SK-N-SH treated with all-trans-retinoic acid at 6 μM for 48 hours (cell line): Measurements from ENCODE around the gene SSTR5.

Experiments
- ATAC-seq: fragments of 200-7000 bp; cut with Tn5 transposase; 3 replicates; pipeline ENCODE4 v1.9.1; 2020; ENCODE audit warnings: mild to moderate bottlenecking, moderate library complexity
- ARNTL ChIP-seq: fragments of 450-650 bp; formaldehyde crosslinking; IDR thresholded peaks from 2 replicates; pipeline ENCODE4 v1.5.0; 2020; ENCODE audit warnings: low read depth, mild to moderate bottlenecking, moderate library complexity, borderline replicate concordance
- BACH2 ChIP-seq: fragments of 250-450 bp; sonication (Bioruptor Pico); IDR thresholded peaks from 2 replicates; pipeline ENCODE4 v1.9.0; 2021; ENCODE audit warnings: mild to moderate bottlenecking, borderline replicate concordance
- CREB5 ChIP-seq: fragments of 250-450 bp; sonication (Bioruptor Pico); IDR thresholded peaks from 2 replicates; pipeline ENCODE4 v1.5.1; 2020; ENCODE audit warnings: low read depth, mild to moderate bottlenecking, moderate library complexity
- CSRNP3 ChIP-seq: fragments of 250-450 bp; sonication (Bioruptor Pico); IDR thresholded peaks from 2 replicates; pipeline ENCODE4 v1.5.1; 2021; ENCODE audit warnings: mild to moderate bottlenecking, moderate library complexity
- ESRRG ChIP-seq: fragments of 250-450 bp; sonication (Bioruptor Pico); IDR thresholded peaks from 2 replicates; pipeline ENCODE4 v1.6.1; 2021; ENCODE audit warnings: mild to moderate bottlenecking
- GLIS3 ChIP-seq: fragments of 250-450 bp; sonication (Bioruptor Pico); IDR thresholded peaks from 2 replicates; pipeline ENCODE4 v1.5.0; 2020; ENCODE audit warnings: mild to moderate bottlenecking, moderate library complexity
- ISL1 ChIP-seq: fragments of 250-450 bp; sonication (Bioruptor Pico); IDR thresholded peaks from 2 replicates; pipeline ENCODE4 v2.1.2; 2022; ENCODE audit warnings: mild to moderate bottlenecking, moderate library complexity
- OSR1 ChIP-seq: fragments of 250-450 bp; sonication (Bioruptor Pico); IDR thresholded peaks from 2 replicates; pipeline ENCODE4 v1.8.0; 2022; ENCODE audit warnings: moderate library complexity, mild to moderate bottlenecking, inconsistent platforms
- PATZ1 ChIP-seq: fragments of 250-450 bp; sonication (Bioruptor Pico); IDR thresholded peaks from 2 replicates; pipeline ENCODE4 v1.8.0; 2020; ENCODE audit warnings: mild to moderate bottlenecking, moderate library complexity, borderline replicate concordance
- POU6F1 ChIP-seq: fragments of 250-450 bp; sonication (Bioruptor Pico); IDR thresholded peaks from 2 replicates; pipeline ENCODE4 v1.8.0; 2021; ENCODE audit warnings: low read depth, mild to moderate bottlenecking, moderate library complexity, borderline replicate concordance
- PPARA ChIP-seq: fragments of 250-450 bp; sonication (Bioruptor Pico); IDR thresholded peaks from 2 replicates; pipeline ENCODE4 v1.5.0; 2020; ENCODE audit warnings: mild to moderate bottlenecking, borderline replicate concordance
- RARB ChIP-seq: fragments of 250-450 bp; sonication (Bioruptor Pico); IDR thresholded peaks from 2 replicates; pipeline ENCODE4 v1.8.0; 2021; ENCODE audit warnings: mild to moderate bottlenecking, moderate library complexity
- SNAI2 ChIP-seq: fragments of 250-450 bp; sonication (Bioruptor Pico); IDR thresholded peaks from 2 replicates; pipeline ENCODE4 v1.5.0; 2020; ENCODE audit warnings: mild to moderate bottlenecking, moderate library complexity
- TCF4 ChIP-seq: fragments of 250-450 bp; sonication (Bioruptor Pico); IDR thresholded peaks from 2 replicates; pipeline ENCODE4 v1.8.0; 2021; ENCODE audit warnings: mild to moderate bottlenecking, moderate library complexity, borderline replicate concordance
- TSHZ2 ChIP-seq: fragments of 250-450 bp; sonication (Bioruptor Pico); IDR thresholded peaks from 2 replicates; pipeline ENCODE4 v1.5.0; 2020; ENCODE audit warnings: mild to moderate bottlenecking, moderate library complexity
- ZC3H10 ChIP-seq: fragments of 250-450 bp; sonication (Bioruptor Pico); IDR thresholded peaks from 2 replicates; pipeline ENCODE4 v1.5.1; 2021; ENCODE audit warnings: mild to moderate bottlenecking, moderate library complexity
- ZFP30 ChIP-seq: fragments of 450-650 bp; formaldehyde crosslinking; IDR thresholded peaks from 2 replicates; pipeline ENCODE4 v1.5.0; 2022; ENCODE audit warnings: mild to moderate bottlenecking, moderate library complexity
- ZNF70 ChIP-seq: fragments of 450-650 bp; formaldehyde crosslinking; IDR thresholded peaks from 2 replicates; pipeline ENCODE4 v1.5.0; 2020; ENCODE audit warnings: mild to moderate bottlenecking, moderate library complexity
- ZNF8 ChIP-seq: fragments of 450-650 bp; formaldehyde crosslinking; IDR thresholded peaks from 2 replicates; pipeline ENCODE4 v1.5.0; 2020; ENCODE audit warnings: mild to moderate bottlenecking, moderate library complexity

The SSTR5 gene

GRCh38 chr16:1103636-1103980 is 31.1 kb downstream of the SSTR5 start (continued):
- TF ChIP-seq TSHZ2, result no peak

- TF ChIP-seq ISL1 (no peak), ZNF70 (CRISPR knock-in tag) (no peak), PPARA (CRISPR knock-in tag) (no peak), TCF4 (no peak), ARNTL (CRISPR knock-in tag) (no peak), ESRRG (CRISPR knock-in tag) (no peak), POU6F1 (no peak), OSR1 (no peak), ZFP30 (CRISPR knock-in tag) (no peak), ZNF8 (CRISPR knock-in tag) (no peak), PATZ1 (CRISPR knock-in tag) (no peak)
- ATAC-seq, result peak; percentile 89
Observed at GRCh38 chr16:1105888-1106620, 33.5 kb downstream of the SSTR5 start.

GRCh38 chr16:1106659-1107058 is 34.1 kb downstream of the SSTR5 start:
- TF ChIP-seq ARNTL (CRISPR knock-in tag) (no peak), RARB (no peak), ZNF8 (CRISPR knock-in tag) (no peak), GLIS3 (CRISPR knock-in tag) (no peak), SNAI2 (CRISPR knock-in tag) (no peak), ZFP30 (CRISPR knock-in tag) (no peak), TCF4 (no peak), ZC3H10 (CRISPR knock-in tag) (no peak), TSHZ2 (no peak)
- ATAC-seq, result no peak

GRCh38 chr16:1107141-1107540 is 34.6 kb downstream of the SSTR5 start:
- TF ChIP-seq ZNF70 (CRISPR knock-in tag), result no peak
- TF ChIP-seq BACH2 (CRISPR knock-in tag), result no peak
- TF ChIP-seq CREB5 (CRISPR knock-in tag), result no peak
- no peak for TF ChIP-seq CSRNP3
- no peak for ATAC-seq
